H1 (cell line): Measurements from ENCODE around the gene IGLON5. TPM values are rescaled to one million over a fixed set of nuclear protein-coding genes. Genes with fewer than 3 reads are reported as not detected.
A peak's percentile ranks its signal among the peaks of the same experiment; 100 is the strongest.

Source experiments
- CTCF ChIA-PET: fragments of 300-600 bp; sonication (Branson Sonifier 250); formaldehyde crosslinking; loops from one replicate; lab custom pipeline; 2021; ENCODE audit not compliant: partially characterized antibody; lab: Charles Lee
- POLR2A ChIA-PET: fragments of 300-600 bp; sonication (Branson Sonifier 250); formaldehyde crosslinking; loops from one replicate; lab custom pipeline; 2021; ENCODE audit warnings: inconsistent platforms; ENCODE audit not compliant: partially characterized antibody; lab: Charles Lee
- DNase-seq, 2 experiments: peaks; one replicate each; pipeline versions ENCODE4 v3.0.0 to v3.0.0-alpha.2; 2010 to 2022; ENCODE audit warnings: low spot score in 2 of 2, low read depth in 1 of 2, mixed read lengths in 1 of 2
- FAIRE-seq: peaks from 2 replicates; lab custom pipeline; 2011; peaks lifted over from hg19 to GRCh38; lab: Jason Lieb, UNC
- H2AFZ ChIP-seq: 2 replicates; pipeline ENCODE4 v1.8.1; 2012; ENCODE audit warnings: low read length, inconsistent platforms
- H2AK5ac ChIP-seq: 2 replicates; pipeline ENCODE4 v1.6.1; 2013; ENCODE audit warnings: low read depth, low read length
- H2BK120ac ChIP-seq: replicated peaks from 2 replicates; pipeline ENCODE3; 2013; ENCODE audit warnings: low read depth, low read length, inconsistent platforms
- H2BK12ac ChIP-seq: 2 replicates; pipeline ENCODE4 v1.6.1; 2013; ENCODE audit warnings: low read depth, low read length
- H2BK15ac ChIP-seq: 2 replicates; pipeline ENCODE4 v1.6.1; 2013; ENCODE audit warnings: low read length
- H2BK20ac ChIP-seq: 2 replicates; pipeline ENCODE4 v1.6.1; 2013; ENCODE audit warnings: low read length
- H2BK5ac ChIP-seq: 2 replicates; pipeline ENCODE4 v1.6.1; 2013; ENCODE audit warnings: low read depth, low read length
- H3K14ac ChIP-seq: 2 replicates; pipeline ENCODE4 v1.6.1; 2013; ENCODE audit warnings: inconsistent platforms; ENCODE audit not compliant: insufficient read length
- H3K18ac ChIP-seq: 2 replicates; pipeline ENCODE4 v1.6.1; 2013; ENCODE audit warnings: low read length; ENCODE audit errors: extremely low read depth
- H3K23ac ChIP-seq: 2 replicates; pipeline ENCODE4 v1.6.1; 2013; ENCODE audit warnings: inconsistent platforms; ENCODE audit not compliant: insufficient read length
- H3K23me2 ChIP-seq: 2 replicates; pipeline ENCODE4 v1.6.1; 2013; ENCODE audit warnings: low read depth, low read length
- H3K27ac ChIP-seq: 2 replicates; pipeline ENCODE4 v1.6.1; 2011; ENCODE audit warnings: low read depth, low read length, inconsistent platforms
- H3K27me3 ChIP-seq, 4 experiments: replicated peaks in 1 of 4; 1 replicate in 1 of 4; 2 replicates in 3 of 4; pipeline versions ENCODE4 v1.6.1 to v1.8.1; 2011 to 2013; ENCODE audit warnings: low read length in 3 of 4, mild to moderate bottlenecking in 3 of 4, inconsistent platforms in 2 of 4, mixed read lengths in 2 of 4, moderate library complexity in 1 of 4; ENCODE audit not compliant: control insufficient read depth in 3 of 4, insufficient read depth in 3 of 4; ENCODE audit errors: extremely low read depth in 1 of 4
- H3K36me3 ChIP-seq, 4 experiments: 2 replicates each; pipeline versions ENCODE4 v1.6.1 to v1.8.1; 2011 to 2013; ENCODE audit warnings: mild to moderate bottlenecking in 4 of 4, low read length in 3 of 4, moderate library complexity in 2 of 4, control low read depth in 1 of 4, inconsistent platforms in 1 of 4; ENCODE audit not compliant: insufficient read depth in 4 of 4, control insufficient read depth in 2 of 4
- H3K4ac ChIP-seq: replicated peaks from 2 replicates; pipeline ENCODE3; 2013; ENCODE audit warnings: low read length, low read depth, mixed read lengths, inconsistent platforms; ENCODE audit not compliant: insufficient read length
- H3K4me1 ChIP-seq, 4 experiments: replicated peaks in 1 of 4; 1 replicate in 1 of 4; 2 replicates in 3 of 4; pipeline versions ENCODE4 v1.6.1 to v1.8.1; 2011 to 2013; ENCODE audit warnings: low read length in 3 of 4, inconsistent platforms in 2 of 4, mixed read lengths in 1 of 4; ENCODE audit not compliant: insufficient read depth in 4 of 4, control insufficient read depth in 3 of 4
- H3K4me2 ChIP-seq, 2 experiments: 2 replicates each; pipeline versions ENCODE4 v1.6.1 to v1.8.1; 2011 to 2013; ENCODE audit warnings: low read depth in 2 of 2, low read length in 2 of 2, control low read depth in 1 of 2, inconsistent platforms in 1 of 2, mild to moderate bottlenecking in 1 of 2; ENCODE audit not compliant: insufficient read depth in 1 of 2
- H3K4me3 ChIP-seq, 4 experiments: fragments of 200-600, 300-600 bp in 1 of 4; sonication (generic), shearing (Covaris generic), sonication (Bioruptor Twin) in 1 of 4; 2 replicates each; pipeline versions ENCODE4 v1.5.1 to v1.8.1; 2011 to 2016; ENCODE audit warnings: low read length in 4 of 4, low read depth in 3 of 4, control low read depth in 2 of 4, inconsistent platforms in 2 of 4, mild to moderate bottlenecking in 2 of 4, mixed read lengths in 1 of 4, moderate library complexity in 1 of 4; ENCODE audit not compliant: insufficient read depth in 2 of 4; ENCODE audit errors: extremely low read depth in 1 of 4
- H3K56ac ChIP-seq: replicated peaks from 2 replicates; pipeline ENCODE3; 2013; ENCODE audit warnings: low read depth, mild to moderate bottlenecking, mixed read lengths, low read length, inconsistent platforms; ENCODE audit not compliant: insufficient read length
- H3K79me1 ChIP-seq: 2 replicates; pipeline ENCODE4 v1.6.1; 2013; ENCODE audit warnings: low read depth, low read length, control low read depth
- H3K79me2 ChIP-seq, 2 experiments: 2 replicates each; pipeline versions ENCODE4 v1.6.1 to v1.8.1; 2012 to 2013; ENCODE audit warnings: low read length in 2 of 2, mild to moderate bottlenecking in 2 of 2, inconsistent platforms in 1 of 2; ENCODE audit not compliant: insufficient read depth in 2 of 2, control insufficient read depth in 1 of 2
- H3K9ac ChIP-seq, 4 experiments: replicated peaks in 1 of 4; 1 replicate in 1 of 4; 2 replicates in 3 of 4; pipeline versions ENCODE4 v1.6.1 to v1.8.1; 2011 to 2013; ENCODE audit warnings: low read depth in 3 of 4, low read length in 3 of 4, control low read depth in 2 of 4, mild to moderate bottlenecking in 2 of 4, moderate library complexity in 2 of 4, inconsistent platforms in 1 of 4; ENCODE audit errors: extremely low read depth in 1 of 4
- H3K9me3 ChIP-seq, 2 experiments: 2 replicates each; pipeline versions ENCODE4 v1.6.1 to v1.8.1; 2012 to 2013; ENCODE audit warnings: mild to moderate bottlenecking in 2 of 2, moderate library complexity in 2 of 2, control low read depth in 1 of 2, inconsistent platforms in 1 of 2, low read depth in 1 of 2, low read length in 1 of 2, mixed read lengths in 1 of 2; ENCODE audit not compliant: insufficient read depth in 2 of 2
- H4K20me1 ChIP-seq, 2 experiments: replicated peaks in 1 of 2; 2 replicates each; pipeline versions ENCODE3 to v1.8.1; 2011 to 2013; ENCODE audit warnings: inconsistent platforms in 2 of 2, low read length in 2 of 2, mild to moderate bottlenecking in 1 of 2; ENCODE audit not compliant: insufficient read depth in 2 of 2, control insufficient read depth in 1 of 2
- H4K5ac ChIP-seq: 2 replicates; pipeline ENCODE4 v1.6.1; 2013; ENCODE audit warnings: low read length, low read depth, mixed read lengths, inconsistent platforms; ENCODE audit not compliant: insufficient read length
- H4K8ac ChIP-seq: 2 replicates; pipeline ENCODE4 v1.8.0; 2013; ENCODE audit warnings: mild to moderate bottlenecking, moderate library complexity, low read length, inconsistent platforms; ENCODE audit not compliant: insufficient read depth; ENCODE audit errors: extremely low read depth
- H4K91ac ChIP-seq: replicated peaks from 2 replicates; pipeline ENCODE3; 2013; ENCODE audit warnings: low read length, mixed read lengths, inconsistent platforms; ENCODE audit not compliant: insufficient read length
- BACH1 ChIP-seq: IDR thresholded peaks from 2 replicates; pipeline ENCODE4 v1.6.1; 2012; ENCODE audit warnings: low read length, improper control_type of control experiment
- FOSL1 ChIP-seq: IDR thresholded peaks from 2 replicates; pipeline ENCODE4 v1.6.1; 2011; ENCODE audit warnings: mild to moderate bottlenecking, low read depth, low read length, moderate library complexity; ENCODE audit not compliant: insufficient read depth
- MAFK ChIP-seq: IDR thresholded peaks from 2 replicates; pipeline ENCODE4 v1.6.1; 2012; ENCODE audit warnings: low read depth, mild to moderate bottlenecking, improper control_type of control experiment, low read length
- WGBS, 2 experiments: shearing (Covaris generic) in 1 of 2; methylation state at CpG; one replicate each; pipeline versions ENCODE4 v1.1.6 to v1.1.7; 2013 to 2015; ENCODE audit warnings: low lambda C conversion rate in 2 of 2, mixed read lengths in 2 of 2, inconsistent platforms in 1 of 2, low coverage in 1 of 2, missing lambda C conversion rate in 1 of 2; ENCODE audit not compliant: insufficient replicate concordance in 2 of 2, insufficient coverage in 1 of 2, insufficient read length in 1 of 2; ENCODE audit errors: extremely low coverage in 1 of 2, missing lambda C conversion rate in 1 of 2; 5-methylcytosine and 5-hydroxymethylcytosine counted together
- polyA plus RNA-seq, 7 experiments: library from polyadenylated mRNA; depleted of rRNA in 3 of 7; stranded (reverse) in 5 of 7; unstranded in 2 of 7; fragments of >200 nt in 5 of 7; fragments of 200-250 nt in 2 of 7; gene quantifications; 1 replicate in 5 of 7; 2 replicates in 1 of 7; 4 replicates in 1 of 7; pipeline versions ENCODE4 v1.2.1 to v1.2.3, GENCODE V29; 2011 to 2013; ENCODE audit warnings: missing spikeins in 2 of 7, mixed read lengths in 2 of 7
- total RNA-seq: library from RNA; stranded (reverse); fragmentation: NEBNext Ultra II Directional; extraction: Animal tissue kit (Norgen Biotek cat#: 25700); gene quantifications from 2 replicates; pipeline ENCODE4 v1.2.1, GENCODE V29; 2021

The IGLON5 gene
- total and polyA plus RNA-seq, 2 of the 8 experiments (the other 6 are each of a cell fraction or from before 2014, with no cell fraction given): 31.8 to 34.6 TPM

DNA sequence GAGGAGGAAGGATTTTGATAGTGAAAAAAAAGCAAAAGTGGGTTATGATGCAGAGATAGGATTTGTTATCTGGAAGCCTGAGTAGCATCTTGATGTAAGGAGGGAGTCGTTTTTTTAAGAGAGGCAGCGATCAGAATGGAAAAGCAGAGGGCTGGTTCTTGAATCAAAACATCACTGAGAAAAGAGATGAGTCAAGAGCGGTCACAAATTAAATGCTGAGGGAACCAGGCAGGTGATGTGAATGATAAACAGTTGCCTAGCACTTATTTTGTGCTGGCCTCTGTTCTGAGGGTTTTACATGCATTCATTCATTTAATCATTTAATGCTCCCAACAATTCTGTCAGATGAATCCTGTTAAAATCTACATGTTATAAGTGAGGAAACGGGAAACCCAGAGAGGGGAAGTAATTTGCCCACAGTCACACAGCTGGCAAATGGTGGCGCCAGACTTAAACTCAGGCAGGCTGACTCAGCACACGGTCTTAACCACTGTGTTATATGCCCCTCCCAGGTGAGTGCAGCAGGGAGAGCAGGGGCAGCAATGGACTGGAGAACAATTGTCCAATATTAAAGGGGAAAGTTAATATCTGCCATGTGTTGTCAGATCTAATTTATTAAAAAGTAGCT is 39.1 kb upstream of the IGLON5 start:
- WGBS, 2 experiments: 84% methylated on average over 6 of the region's 6 CpGs; no CpG with 5 or more reads in 1 of the 2 experiments
- no peaks in the 10 kb centered on the region for H3K36me3 ChIP-seq
- no peak overlapping the region for H3K23ac ChIP-seq
- no peak overlapping the region for H2BK120ac ChIP-seq
- H3K4me2 ChIP-seq: no peak overlapping the region
- no peak overlapping the region for H2BK12ac ChIP-seq
- H3K4me3 ChIP-seq: no peak overlapping the region
- no peak overlapping the region for H3K56ac ChIP-seq
- H3K27ac ChIP-seq: no peak overlapping the region
- no peaks in the 10 kb centered on the region for H4K20me1 ChIP-seq
- no peak overlapping the region for H4K8ac ChIP-seq
- no peaks in the 10 kb centered on the region for H3K79me2 ChIP-seq
- H2BK15ac ChIP-seq: no peak overlapping the region
- TF ChIP-seq MAFK (peak; percentile 28; the same call in 1 of the 2 replicates), FOSL1 (no peak), BACH1 (peak; percentile 62)
- FAIRE-seq (no peak), DNase-seq (peak in 1 of 2 experiments; percentile 23)
- H3K4me1 ChIP-seq: no peaks in the 10 kb centered on the region
- no peak overlapping the region for H3K4ac ChIP-seq
- H3K14ac ChIP-seq: no peak overlapping the region
- H3K23me2 ChIP-seq: no peaks in the 10 kb centered on the region; the same call in 1 of the 2 replicates
- no peak overlapping the region for H4K5ac ChIP-seq
- H2BK5ac ChIP-seq: no peak overlapping the region
- no peak overlapping the region for H2AFZ ChIP-seq
- ChIA-PET POLR2A (no interaction called here), CTCF (interaction anchor here (0.7 to 5.8 kb wide), 8 partner anchors 9 to 115 kb away, joined by 3 to 42 read pairs (median 3); no protein-coding TSS in a partner anchor)
- no peak overlapping the region for H2BK20ac ChIP-seq
- H2AK5ac ChIP-seq: no peak overlapping the region
- no peak overlapping the region for H3K9ac ChIP-seq
- no peaks in the 10 kb centered on the region for H3K9me3 ChIP-seq
- no peaks in the 10 kb centered on the region for H3K79me1 ChIP-seq
- no peak overlapping the region for H3K18ac ChIP-seq
- H3K27me3 ChIP-seq: no peaks in the 10 kb centered on the region
- no peak overlapping the region for H4K91ac ChIP-seq
